ENCODE measurements around the gene CR1. TPM values are rescaled to one million over a fixed set of nuclear protein-coding genes. Genes with fewer than 3 reads are reported as not detected.

CR1 gene
- total RNA-seq, 1 experiment from 2014 or later: 0.13 TPM

GRCh38 chr1:207644166-207644851 lies 148.4 kb downstream of the CR1 start:
- H3K27ac Mint-ChIP-seq: no peak overlapping the region
- H3K36me3 Mint-ChIP-seq: no peaks in the 10 kb centered on the region
- CTCF ChIA-PET: no interaction called here
- TF ChIP-seq PRDM15 (CRISPR knock-in tag; IDR thresholded peaks at IDR 0.05) (no peak), NR3C1 (CRISPR knock-in tag; conservative IDR thresholded peaks at IDR 0.05; ENCODE audit: low read depth) (no peak), FOXP1 (CRISPR knock-in tag; IDR thresholded peaks at IDR 0.05; ENCODE audit: borderline replicate concordance) (no peak), ELF4 (CRISPR knock-in tag; IDR thresholded peaks at IDR 0.05; ENCODE audit: low read depth) (no peak), ZNF219 (CRISPR knock-in tag; IDR thresholded peaks at IDR 0.05; ENCODE audit: borderline replicate concordance) (no peak), TCF7 (CRISPR knock-in tag; IDR thresholded peaks at IDR 0.05; ENCODE audit: low read depth) (no peak), E2F5 (CRISPR knock-in tag; IDR thresholded peaks at IDR 0.05) (no peak)
- peaks cover 10% of the 10 kb centered on the region for H3K27me3 Mint-ChIP-seq (ENCODE audit: low read depth)
- H3K4me1 Mint-ChIP-seq: peaks cover 59% of the 10 kb centered on the region
- DNase-seq (ENCODE audit: low spot score): no peak
- H3K9me3 Mint-ChIP-seq: 0 out of 2 replicates have a peak, but pooled peaks cover 4% of the 10 kb centered on the region
- POLR2A ChIA-PET: no interaction called here
- ATAC-seq: no peak
- peak overlapping the region; percentile 58 for H3K4me3 Mint-ChIP-seq

- no peak for TF ChIP-seq EMX1 (CRISPR knock-in tag; IDR thresholded peaks at IDR 0.05)
- TF ChIP-seq NFYB (CRISPR knock-in tag; conservative IDR thresholded peaks at IDR 0.05; ENCODE audit: low read depth): peak; percentile 48; the same call in 1 of the 2 replicates
- TF ChIP-seq SP1 (CRISPR knock-in tag; conservative IDR thresholded peaks at IDR 0.05): 0 out of 2 replicates have a peak, but pooled peaks have one; percentile 54
- 0 out of 2 replicates have a peak, but pooled peaks have one; percentile 8 for TF ChIP-seq FOXP1 (CRISPR knock-in tag; IDR thresholded peaks at IDR 0.05; ENCODE audit: borderline replicate concordance)
- TF ChIP-seq CREB1 (CRISPR knock-in tag; IDR thresholded peaks at IDR 0.05): no peak
- no peak for TF ChIP-seq ZNF425 (CRISPR knock-in tag; conservative IDR thresholded peaks at IDR 0.05)
- no peak for TF ChIP-seq PRRX2 (CRISPR knock-in tag; IDR thresholded peaks at IDR 0.05)
- TF ChIP-seq SOX15 (CRISPR knock-in tag; IDR thresholded peaks at IDR 0.05): no peak
- TF ChIP-seq ESRRA (CRISPR knock-in tag; IDR thresholded peaks at IDR 0.05; ENCODE audit: borderline replicate concordance): no peak
- H3K4me1 Mint-ChIP-seq: peaks cover 61% of the 10 kb centered on the region
- 0 out of 2 replicates have a peak, but pooled peaks cover 4% of the 10 kb centered on the region for H3K9me3 Mint-ChIP-seq
- peaks cover 10% of the 10 kb centered on the region for H3K27me3 Mint-ChIP-seq (ENCODE audit: low read depth)
- DNase-seq (ENCODE audit: low spot score) (peak; percentile 94), ATAC-seq (peak; percentile 92)
- no peaks in the 10 kb centered on the region for H3K36me3 Mint-ChIP-seq
- peak within 1 kb of the TSS; percentile 83 for H3K4me3 Mint-ChIP-seq
- ChIA-PET POLR2A (no interaction called here), CTCF (no interaction called here)
- H3K27ac Mint-ChIP-seq: no peak within 1 kb of the TSS
Measured at GRCh38 chr1:207644852-207645634, 149.1 kb downstream of the CR1 start, which contains the start of gene CR1L. TSS of gene CR1L (plus strand) at chr1:207645133. CDS start at chr1:207645234, 101 bp downstream.

Data from WTC11 (cell line).